RWPE2 (cell line): ENCODE results near the gene LIMCH1.

Experiments
- ATAC-seq: fragments of 200-7000 bp; cut with Tn5 transposase; 3 replicates; pipeline ENCODE4 v1.9.1; 2021; ENCODE audit warnings: low read depth
- DNase-seq: peaks from one replicate; pipeline ENCODE4 v3.0.0-alpha.2; 2020; ENCODE audit warnings: low spot score
- H3K27ac ChIP-seq: fragments of 450-650 bp; 2 replicates; pipeline ENCODE4 v1.5.1; 2017; ENCODE audit warnings: mild to moderate bottlenecking; ENCODE audit not compliant: poor library complexity, severe bottlenecking
- H3K27me3 ChIP-seq: fragments of 250-450 bp; sonication (Bioruptor Pico); 2 replicates; pipeline ENCODE4 v1.5.1; 2021; ENCODE audit warnings: mild to moderate bottlenecking, moderate library complexity; ENCODE audit not compliant: insufficient read depth, poor library complexity, severe bottlenecking
- H3K36me3 ChIP-seq: fragments of 250-450 bp; sonication (Bioruptor Pico); 2 replicates; pipeline ENCODE4 v1.5.1; 2020; ENCODE audit warnings: low read depth, mild to moderate bottlenecking, moderate library complexity
- H3K4me1 ChIP-seq: fragments of 250-450 bp; sonication (Bioruptor Pico); 2 replicates; pipeline ENCODE4 v1.5.1; 2021; ENCODE audit warnings: mild to moderate bottlenecking, moderate library complexity; ENCODE audit not compliant: insufficient read depth, poor library complexity, severe bottlenecking
- H3K4me3 ChIP-seq: fragments of 250-450 bp; sonication (Bioruptor Pico); 2 replicates; pipeline ENCODE4 v1.5.1; 2021; ENCODE audit warnings: mild to moderate bottlenecking, moderate library complexity; ENCODE audit not compliant: severe bottlenecking
- H3K9me3 ChIP-seq: fragments of 250-450 bp; sonication (Bioruptor Pico); 2 replicates; pipeline ENCODE4 v1.5.1; 2021; ENCODE audit warnings: mild to moderate bottlenecking, moderate library complexity; ENCODE audit not compliant: severe bottlenecking
- TF ChIP-seq, protein P1 (sequence below): fragments of 450-650 bp; IDR thresholded peaks from one replicate; pipeline ENCODE4 v1.5.1; 2017; ENCODE audit warnings: mild to moderate bottlenecking, moderate library complexity; ENCODE audit not compliant: poor library complexity, severe bottlenecking

The LIMCH1 gene

DNA sequence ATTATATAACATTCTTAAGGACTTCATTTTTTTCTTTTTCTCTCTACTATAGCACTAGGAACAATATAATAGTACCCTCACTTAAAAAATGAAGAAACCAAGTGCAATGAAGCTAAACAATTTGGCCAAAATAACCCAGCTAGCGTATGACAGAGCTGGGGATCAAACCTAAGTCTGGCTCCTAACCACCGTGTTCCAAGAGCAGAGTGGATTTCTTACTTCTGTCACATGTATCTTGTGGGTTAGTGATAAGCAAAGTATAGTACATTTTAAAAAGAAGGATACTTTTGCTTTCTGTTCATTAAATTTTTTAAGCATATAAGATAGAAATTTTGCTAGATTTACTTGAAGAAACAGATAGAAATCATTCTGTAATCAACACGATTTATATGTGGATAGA, 11.5 kb downstream of the LIMCH1 start:
- Histone ChIP-seq H3K9me3 (no peaks in the 10 kb centered on the region), H3K36me3 (no peaks in the 10 kb centered on the region; the same call in 1 of the 2 replicates), H3K27ac (no peak overlapping the region), H3K27me3 (no peaks in the 10 kb centered on the region), H3K4me3 (no peak overlapping the region), H3K4me1 (no peaks in the 10 kb centered on the region)
- DNase-seq (no peak), ATAC-seq (no peak)
- TF ChIP-seq, protein P1, sequence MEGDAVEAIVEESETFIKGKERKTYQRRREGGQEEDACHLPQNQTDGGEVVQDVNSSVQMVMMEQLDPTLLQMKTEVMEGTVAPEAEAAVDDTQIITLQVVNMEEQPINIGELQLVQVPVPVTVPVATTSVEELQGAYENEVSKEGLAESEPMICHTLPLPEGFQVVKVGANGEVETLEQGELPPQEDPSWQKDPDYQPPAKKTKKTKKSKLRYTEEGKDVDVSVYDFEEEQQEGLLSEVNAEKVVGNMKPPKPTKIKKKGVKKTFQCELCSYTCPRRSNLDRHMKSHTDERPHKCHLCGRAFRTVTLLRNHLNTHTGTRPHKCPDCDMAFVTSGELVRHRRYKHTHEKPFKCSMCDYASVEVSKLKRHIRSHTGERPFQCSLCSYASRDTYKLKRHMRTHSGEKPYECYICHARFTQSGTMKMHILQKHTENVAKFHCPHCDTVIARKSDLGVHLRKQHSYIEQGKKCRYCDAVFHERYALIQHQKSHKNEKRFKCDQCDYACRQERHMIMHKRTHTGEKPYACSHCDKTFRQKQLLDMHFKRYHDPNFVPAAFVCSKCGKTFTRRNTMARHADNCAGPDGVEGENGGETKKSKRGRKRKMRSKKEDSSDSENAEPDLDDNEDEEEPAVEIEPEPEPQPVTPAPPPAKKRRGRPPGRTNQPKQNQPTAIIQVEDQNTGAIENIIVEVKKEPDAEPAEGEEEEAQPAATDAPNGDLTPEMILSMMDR: no peak

DNA sequence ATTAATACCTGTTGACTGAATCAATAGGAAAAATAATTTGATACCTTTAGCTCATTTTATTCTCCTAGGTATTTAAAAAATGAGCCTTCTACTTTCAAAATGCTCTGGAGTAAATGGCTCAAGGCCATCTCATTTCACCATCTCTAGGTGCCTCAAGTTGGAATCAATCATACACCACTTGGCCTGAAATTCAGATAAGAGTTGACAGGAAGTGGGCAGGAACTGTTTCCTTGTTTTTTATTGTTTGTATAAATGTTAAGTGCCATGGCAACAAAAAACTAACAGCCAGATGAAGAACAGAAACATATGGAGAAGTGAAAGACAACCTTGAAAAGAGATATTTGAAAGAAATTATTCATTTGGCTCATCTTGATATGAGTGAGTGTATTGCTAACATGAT, 12.4 kb downstream of the LIMCH1 start:
- ATAC-seq (no peak), DNase-seq (no peak)
- Histone ChIP-seq H3K27me3 (no peaks in the 10 kb centered on the region), H3K4me3 (no peak overlapping the region), H3K36me3 (no peaks in the 10 kb centered on the region; the same call in 1 of the 2 replicates), H3K4me1 (no peaks in the 10 kb centered on the region), H3K9me3 (no peaks in the 10 kb centered on the region), H3K27ac (no peak overlapping the region)
- TF ChIP-seq, protein P1: no peak

DNA sequence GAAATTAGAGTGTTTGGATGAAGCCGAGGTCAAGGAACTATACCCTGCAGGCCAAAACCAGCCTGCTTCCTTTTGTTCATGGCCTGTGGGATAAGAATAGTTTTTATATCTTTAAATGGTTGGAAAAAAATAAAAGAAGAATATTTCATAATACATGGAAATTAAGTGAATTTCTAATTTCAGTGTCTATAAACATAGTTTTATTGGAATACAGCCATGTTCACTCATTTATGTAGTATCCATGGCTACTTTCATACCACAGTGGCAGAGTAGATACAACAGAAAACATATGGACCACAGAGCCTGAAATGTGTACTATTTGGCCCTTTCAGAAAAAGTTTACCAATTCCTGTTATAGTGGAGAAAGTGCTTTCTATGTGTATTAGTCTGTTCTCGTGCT, 13.6 kb downstream of the LIMCH1 start:
- DNase-seq (no peak), ATAC-seq (no peak)
- Histone ChIP-seq H3K9me3 (no peaks in the 10 kb centered on the region), H3K4me1 (no peaks in the 10 kb centered on the region), H3K27me3 (no peaks in the 10 kb centered on the region), H3K27ac (no peak overlapping the region), H3K36me3 (no peaks in the 10 kb centered on the region; the same call in 1 of the 2 replicates), H3K4me3 (no peak overlapping the region)
- TF ChIP-seq, protein P1: no peak

DNA sequence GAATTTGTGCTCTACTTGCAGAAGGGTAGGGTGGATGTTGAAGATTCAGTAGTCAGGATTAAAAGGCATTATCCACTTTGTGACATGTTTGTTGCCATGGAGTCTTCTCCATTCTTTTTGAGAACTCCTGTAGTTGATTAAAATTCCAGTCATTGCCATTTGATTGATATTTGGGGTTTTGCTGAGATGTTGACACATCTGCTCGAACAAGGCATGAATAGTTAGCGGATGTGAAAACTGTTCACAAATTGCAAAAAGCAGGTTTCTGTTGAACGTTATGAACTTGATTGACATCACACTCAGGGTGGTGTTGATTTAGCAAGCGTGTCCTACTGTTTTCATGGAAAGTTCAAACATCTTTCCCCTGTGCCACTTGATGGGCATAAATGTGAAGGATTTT, 16.9 kb downstream of the LIMCH1 start:
- Histone ChIP-seq H3K4me1 (no peaks in the 10 kb centered on the region), H3K27me3 (no peaks in the 10 kb centered on the region), H3K9me3 (no peaks in the 10 kb centered on the region), H3K27ac (no peak overlapping the region), H3K4me3 (no peak overlapping the region), H3K36me3 (no peaks in the 10 kb centered on the region; the same call in 1 of the 2 replicates)
- TF ChIP-seq, protein P1: no peak
- no peak for ATAC-seq
- no peak for DNase-seq

DNA sequence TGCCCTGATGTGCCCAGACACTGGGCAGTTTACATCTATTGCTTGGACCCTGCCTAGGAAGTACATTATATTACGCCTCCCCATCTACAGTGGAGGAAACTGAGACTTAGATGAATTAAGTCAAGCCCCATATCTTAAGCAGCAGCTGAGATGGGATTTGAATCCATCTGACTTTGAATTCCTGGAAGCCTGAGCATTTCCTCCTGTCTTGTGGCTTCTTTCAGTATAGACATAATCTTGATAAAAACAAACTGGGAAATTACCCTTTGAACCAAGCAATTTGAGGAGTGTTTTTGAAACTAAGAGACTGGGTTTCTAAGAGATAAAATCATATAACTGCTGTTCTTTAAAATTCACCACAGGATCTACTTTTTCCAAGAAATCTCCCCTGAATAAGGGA, 18.6 kb downstream of the LIMCH1 start:
- no peak for ATAC-seq
- Histone ChIP-seq H3K36me3 (no peaks in the 10 kb centered on the region), H3K27me3 (no peaks in the 10 kb centered on the region)

More for the DNA sequence above, 18.6 kb downstream of the LIMCH1 start:
- no peak for DNase-seq
- Histone ChIP-seq H3K4me1 (no peaks in the 10 kb centered on the region), H3K27ac (no peak overlapping the region), H3K4me3 (no peak overlapping the region), H3K9me3 (no peaks in the 10 kb centered on the region)
- TF ChIP-seq, protein P1: no peak
